ENCODE measurements around the gene LMTK3.
A peak's percentile ranks its signal among the peaks of the same experiment; 100 is the strongest.

Gene LMTK3

DNA sequence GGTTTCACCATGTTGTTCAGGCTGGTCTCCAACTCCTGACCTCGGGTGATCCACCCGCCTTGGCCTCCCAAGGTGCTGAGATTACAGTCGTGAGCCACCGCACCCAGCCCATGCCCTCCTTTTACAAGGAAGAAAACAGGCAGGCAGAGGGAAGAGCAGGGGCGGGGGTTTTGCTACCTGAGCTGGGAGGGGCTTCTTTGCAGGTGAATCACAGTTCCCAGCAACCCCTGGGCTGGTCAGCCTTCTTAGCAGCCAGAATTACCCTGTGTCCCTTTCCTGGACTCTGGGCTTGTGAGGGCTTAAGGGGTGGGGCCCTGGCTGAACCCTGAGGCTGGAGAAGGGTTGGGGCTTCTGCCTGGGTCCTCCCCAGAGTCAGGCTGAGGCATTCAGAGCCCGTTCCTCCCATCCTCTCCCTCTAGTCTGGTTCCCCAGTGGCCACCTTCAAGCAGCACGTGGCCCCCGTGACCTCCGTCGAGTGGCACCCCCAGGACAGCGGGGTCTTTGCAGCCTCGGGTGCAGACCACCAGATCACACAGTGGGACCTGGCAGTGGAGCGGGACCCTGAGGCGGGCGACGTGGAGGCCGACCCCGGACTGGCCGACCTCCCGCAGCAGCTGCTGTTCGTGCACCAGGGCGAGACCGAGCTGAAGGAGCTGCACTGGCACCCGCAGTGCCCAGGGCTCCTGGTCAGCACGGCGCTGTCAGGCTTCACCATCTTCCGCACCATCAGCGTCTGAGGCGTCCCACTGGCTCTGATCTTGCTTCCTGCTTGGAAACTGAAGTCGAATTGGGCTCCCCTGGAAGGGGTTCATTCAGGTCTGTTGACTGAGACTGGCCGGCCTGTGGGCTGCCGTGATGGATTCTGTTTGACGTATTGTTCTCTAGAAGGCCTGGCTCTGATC lies 59.1 kb downstream of the LMTK3 start:
- no peak for DNase-seq (ENCODE audit: extremely low read depth, low read depth)
- no peak for TF ChIP-seq CTCF (IDR thresholded peaks at IDR 0.05; ENCODE audit: low read depth, low read length)

DNA sequence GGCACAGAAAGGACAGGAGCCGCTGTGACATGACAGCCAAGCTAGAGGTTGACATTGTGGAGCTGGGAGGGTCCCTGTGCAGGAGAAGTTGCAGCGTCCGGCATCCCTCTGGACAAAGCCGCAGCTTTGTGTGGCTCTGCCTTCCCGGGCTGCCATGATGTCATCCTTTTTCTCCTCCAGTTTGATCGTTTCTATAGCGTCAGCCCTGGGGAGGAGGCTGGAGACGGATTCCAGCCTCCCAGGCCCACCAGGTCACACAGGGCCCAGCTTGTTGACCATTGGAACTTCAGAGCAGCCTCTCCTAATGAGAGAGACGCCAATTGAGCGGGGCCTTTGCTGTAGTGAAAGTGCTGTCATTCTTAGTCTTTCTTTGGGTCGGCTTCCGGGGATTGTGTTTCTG lies 60.0 kb downstream of the LMTK3 start:
- TF ChIP-seq CTCF (IDR thresholded peaks at IDR 0.05; ENCODE audit: low read depth, low read length): no peak
- no peak for DNase-seq (ENCODE audit: extremely low read depth, low read depth)

- DNase-seq (ENCODE audit: extremely low read depth, low read depth): no peak
Measured at GRCh38 chr19:48450863-48451262, 60.8 kb downstream of the LMTK3 start.

DNA sequence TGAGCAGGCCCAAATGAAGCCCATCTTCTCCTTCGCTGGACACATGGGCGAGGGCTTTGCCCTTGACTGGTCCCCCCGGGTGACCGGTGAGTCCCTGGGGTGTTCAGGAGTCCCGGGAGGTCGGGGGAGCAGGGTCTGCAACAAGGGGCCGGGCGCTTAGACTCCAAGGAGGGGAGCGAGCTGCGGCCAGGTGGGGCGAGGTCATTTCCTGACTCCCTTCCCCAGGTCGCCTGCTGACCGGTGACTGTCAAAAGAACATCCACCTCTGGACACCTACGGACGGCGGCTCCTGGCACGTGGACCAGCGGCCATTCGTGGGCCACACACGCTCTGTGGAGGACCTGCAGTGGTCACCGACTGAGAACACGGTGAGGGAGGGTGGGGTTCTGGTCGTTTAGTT lies 61.2 kb downstream of the LMTK3 start:
- TF ChIP-seq CTCF (IDR thresholded peaks at IDR 0.05; ENCODE audit: low read depth, low read length): no peak
- no peak for DNase-seq (ENCODE audit: extremely low read depth, low read depth)

More at GRCh38 chr19:48450863-48451262, 60.8 kb downstream of the LMTK3 start:
- TF ChIP-seq CTCF (IDR thresholded peaks at IDR 0.05; ENCODE audit: low read depth, low read length): no peak

DNA sequence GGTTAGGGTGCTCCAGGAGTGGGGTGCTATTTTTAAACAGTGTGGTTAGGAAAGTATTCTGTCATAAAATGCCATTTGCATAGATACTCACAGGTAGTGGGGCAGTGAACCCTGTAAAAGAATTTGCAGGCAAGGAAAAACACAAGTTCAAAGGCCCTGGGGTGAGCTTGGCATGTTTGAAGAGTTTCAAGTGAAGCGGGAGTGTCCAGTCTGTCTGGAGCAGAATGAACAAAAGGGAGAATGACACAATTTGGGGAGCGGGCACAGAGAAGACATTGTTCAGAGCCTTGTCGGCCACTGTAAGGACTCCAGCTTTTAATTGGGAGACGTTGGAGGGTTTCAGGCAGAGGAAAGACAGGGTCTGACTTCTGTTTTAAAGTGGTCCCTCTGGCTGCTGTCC lies 63.1 kb downstream of the LMTK3 start:
- no peak for TF ChIP-seq CTCF (IDR thresholded peaks at IDR 0.05; ENCODE audit: low read depth, low read length)
- no peak for DNase-seq (ENCODE audit: extremely low read depth, low read depth)

GRCh38 chr19:48446579-48446978 lies 65.1 kb downstream of the LMTK3 start:
- no peak for DNase-seq (ENCODE audit: extremely low read depth, low read depth)
- no peak for TF ChIP-seq CTCF (IDR thresholded peaks at IDR 0.05; ENCODE audit: low read depth, low read length)

GRCh38 chr19:48445606-48446481 lies 65.8 kb downstream of the LMTK3 start, which contains the start of gene GRWD1:
TSS of gene GRWD1 (plus strand) at chr19:48445983. CDS start at chr19:48446006, 23 bp downstream.
- DNase-seq (ENCODE audit: extremely low read depth, low read depth): peak; percentile 79
- no peak; the same call in none of the 2 replicates for TF ChIP-seq CTCF (IDR thresholded peaks at IDR 0.05; ENCODE audit: low read depth, low read length)

Measured in AG09319 (cell line).